Right lobe of liver (tissue), 4 donors: ENCODE results near the gene SRP9.
"Not testable (repeated sequence)": the region's sequence is repeated elsewhere in the genome, so short reads cannot be mapped to it uniquely, and the experiment has no call there.

Experiments used
- CTCF ChIP-seq, 4 donors: fragments of 200-600 bp in 3 of 4; fragments of 450-650 bp in 1 of 4; IDR thresholded peaks; one replicate each; pipeline versions ENCODE4 v1.5.1 to v1.8.0; 2016 to 2022; ENCODE audit warnings: antibody characterized with exemption in 4 of 4, mild to moderate bottlenecking in 2 of 4
- POLR2A ChIP-seq: fragments of 450-650 bp; IDR thresholded peaks from one replicate; pipeline ENCODE4 v1.6.1; 2017; ENCODE audit warnings: antibody characterized with exemption, mild to moderate bottlenecking
- donor health status: DM: no; HTN: no; CAD: no.
- donor health status: DM: no; HTN: no; CAD: no.
- donor health status: DM: no; HTN: yes; CAD: no.

- not testable (repeated sequence) for TF ChIP-seq CTCF (IDR thresholded peaks at IDR 0.05); POLR2A
Observed at GRCh38 chr1:225796097-225796496, 18.5 kb downstream of the SRP9 start.
